T-helper 1 cell treated with Interleukin-12 subunit alpha and Interleukin-12 subunit beta and Interleukin-4 antibody, amounts not matched to agents 30 ng/mL and 1 ng/mL, for 36 hours (primary cell): ENCODE data around the gene ABHD14A. TPM values are rescaled to one million over a fixed set of nuclear protein-coding genes. Genes with fewer than 3 reads are reported as not detected.
"Not testable (repeated sequence)": the region's sequence is repeated elsewhere in the genome, so short reads cannot be mapped to it uniquely, and the experiment has no call there.

Source experiments
- intact Hi-C: fragments of 100-400 bp; cut with micrococcal nuclease; formaldehyde crosslinking; loops from one replicate; pipeline ENCODE4 v1.15.1; 2024
- total RNA-seq: library from RNA; stranded (reverse); gene quantifications from 2 replicates; pipeline ENCODE4 v1.2.3, GENCODE V29; 2022

Gene ABHD14A
- total RNA-seq, 1 donor from 2014 or later: 11.5 TPM

GRCh38 chr3:51988286-51989146, 13.7 kb downstream of the ABHD14A start:
- intact Hi-C loops: no loop called here

- intact Hi-C loops: not testable (repeated sequence)
These were observed 15.7 kb downstream of the ABHD14A start for GRCh38 chr3:51990501-51990971.

DNA sequence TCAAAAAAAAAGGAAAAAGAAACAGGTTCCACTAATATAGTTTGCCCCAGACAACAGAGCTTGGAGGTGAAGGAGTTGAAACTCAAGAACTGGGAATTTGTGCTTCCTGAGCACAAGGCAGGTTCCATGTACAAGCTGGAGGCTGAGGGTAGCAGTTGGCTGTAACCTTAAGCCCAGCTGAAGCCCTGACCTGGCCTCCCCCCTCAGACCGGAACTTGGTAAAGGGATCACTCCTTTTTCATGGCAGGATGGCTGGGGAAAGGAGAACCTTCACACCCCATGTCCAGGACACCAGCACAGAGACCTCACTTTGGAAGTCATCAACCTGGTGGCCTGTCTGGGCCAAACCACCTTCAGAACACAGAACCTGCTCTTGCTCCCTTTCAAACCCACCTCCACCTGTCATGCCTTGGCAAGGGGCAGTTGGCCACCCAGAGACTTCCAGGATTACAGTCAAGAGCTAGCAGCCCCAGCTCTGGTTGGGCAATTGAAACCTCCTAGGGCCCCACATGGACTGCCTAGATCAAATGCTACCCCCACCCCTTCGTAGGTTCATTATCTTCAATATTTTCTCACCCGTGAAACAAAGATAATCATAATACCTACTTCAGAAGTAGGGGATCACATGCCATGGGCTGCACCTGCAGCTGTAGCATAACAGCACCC, 17.3 kb downstream of the ABHD14A start:
- intact Hi-C loops: no loop called here

DNA sequence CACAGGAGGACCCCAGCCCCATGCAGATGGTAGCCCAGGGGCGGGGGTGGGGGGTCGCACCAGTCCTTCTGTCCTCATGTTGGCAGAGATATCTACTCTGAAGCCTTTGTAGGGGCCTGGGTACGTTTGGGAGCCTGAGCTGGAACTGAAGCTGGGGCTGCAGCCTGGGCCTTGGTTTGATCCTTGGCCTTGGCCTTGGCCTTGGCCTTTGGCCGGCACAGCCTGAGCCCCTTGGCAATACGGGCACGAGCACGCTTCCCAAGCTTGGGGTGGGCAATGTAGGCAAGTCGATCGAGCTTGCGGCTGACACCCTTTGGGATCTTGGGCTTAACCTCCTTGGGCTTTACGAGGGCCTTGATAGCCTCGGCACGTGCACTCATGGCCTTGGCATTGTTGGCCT, 18.8 kb downstream of the ABHD14A start:
- intact Hi-C loops: loop anchor here (2.0 kb wide), 1 partner anchor 245 kb away; the partner anchor contains the start of gene TWF2

- intact Hi-C loops: loop anchor here (2.0 kb wide), 1 partner anchor 244 kb away; the partner anchor contains the start of gene TWF2
These were observed 19.7 kb downstream of the ABHD14A start for GRCh38 chr3:51994530-51994929.

DNA sequence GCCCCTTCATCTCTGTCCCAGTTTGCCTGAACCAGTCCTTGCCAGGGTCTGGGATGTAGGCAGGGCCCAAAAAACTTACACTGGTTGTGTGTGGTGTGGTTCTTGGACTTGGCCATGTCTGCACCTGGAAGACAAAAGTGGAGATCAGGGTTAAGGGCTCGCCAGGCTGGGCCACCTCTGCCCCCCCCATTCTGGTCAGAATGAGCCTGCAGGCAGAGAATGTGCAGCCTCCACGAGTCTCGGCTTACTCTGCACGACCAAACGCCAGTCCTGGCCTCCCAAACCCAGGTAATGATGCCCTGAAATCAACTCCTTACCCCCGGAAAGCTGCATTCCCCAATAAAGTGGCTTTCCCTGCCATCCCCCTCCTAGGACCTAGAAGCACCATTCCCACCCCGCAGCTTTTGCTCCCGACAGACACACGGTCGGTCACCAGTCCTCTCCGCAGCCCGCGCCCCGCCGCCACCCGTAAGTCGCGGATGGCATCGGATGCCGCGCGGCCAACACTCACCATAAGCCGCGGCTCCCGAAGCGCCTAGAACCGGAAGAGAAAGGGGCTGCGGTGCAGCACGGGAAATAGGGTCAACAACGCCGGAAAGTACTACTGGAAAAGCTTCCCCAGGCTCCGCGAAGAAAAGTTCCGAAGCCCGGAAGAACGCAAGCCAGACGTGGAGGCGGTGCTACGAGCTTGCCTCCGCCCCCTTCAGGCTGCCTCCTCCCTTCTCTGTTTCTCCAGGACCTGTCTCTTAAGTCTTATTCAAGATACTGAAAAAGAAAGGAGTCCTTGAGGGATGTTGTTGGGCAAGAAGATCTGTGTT, 20.7 kb downstream of the ABHD14A start, which contains the start of gene RPL29:
TSS of gene RPL29 (minus strand) at position 550 of the 818 bp plus-strand sequence. CDS start at position 116, 434 bp downstream.
- intact Hi-C loops: loop anchor here (1.0 to 5.0 kb wide), 11 partner anchors 12 to 542 kb away; partner anchors contain the start of genes ABHD14A, ACY1, ALAS1 and DCAF1

GRCh38 chr3:51997172-51997571, 22.3 kb downstream of the ABHD14A start:
- intact Hi-C loops: loop anchor here (5.0 kb wide), 1 partner anchor 540 kb away; the partner anchor contains the start of gene UQCC5

DNA sequence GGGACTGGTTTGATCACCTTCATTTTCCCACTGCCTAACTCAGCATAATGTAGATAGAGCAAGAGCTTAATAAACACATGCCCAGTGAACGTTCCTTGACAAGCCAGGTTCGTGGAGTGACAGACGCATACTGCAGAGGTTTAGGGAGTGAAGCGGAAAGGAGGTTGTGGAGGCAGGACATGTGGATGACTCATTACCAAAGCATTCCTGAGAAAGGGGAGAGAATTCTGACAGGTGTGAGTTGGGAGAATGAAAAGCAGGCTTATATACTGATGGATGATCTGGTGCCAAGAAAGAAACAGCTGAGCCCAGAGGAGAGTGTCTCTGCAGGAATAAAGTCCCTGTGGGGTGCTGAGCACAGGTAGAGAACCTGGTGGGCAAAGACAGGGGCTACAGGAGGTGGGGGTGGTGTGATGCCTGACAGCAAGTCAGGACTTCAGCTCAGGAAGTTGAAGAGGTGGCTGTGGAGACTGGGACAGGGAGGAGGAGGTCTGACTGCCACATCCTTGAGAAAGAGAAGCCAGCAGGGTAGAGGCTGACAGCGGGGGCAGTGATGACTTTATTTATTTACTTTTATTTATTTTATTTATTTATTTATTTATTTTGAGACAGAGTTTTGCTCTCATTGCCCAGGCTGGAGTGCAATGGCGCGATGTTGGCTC, 23.2 kb downstream of the ABHD14A start:
- intact Hi-C loops: loop anchor here (5.0 kb wide), 1 partner anchor 539 kb away; the partner anchor contains the start of gene UQCC5

DNA sequence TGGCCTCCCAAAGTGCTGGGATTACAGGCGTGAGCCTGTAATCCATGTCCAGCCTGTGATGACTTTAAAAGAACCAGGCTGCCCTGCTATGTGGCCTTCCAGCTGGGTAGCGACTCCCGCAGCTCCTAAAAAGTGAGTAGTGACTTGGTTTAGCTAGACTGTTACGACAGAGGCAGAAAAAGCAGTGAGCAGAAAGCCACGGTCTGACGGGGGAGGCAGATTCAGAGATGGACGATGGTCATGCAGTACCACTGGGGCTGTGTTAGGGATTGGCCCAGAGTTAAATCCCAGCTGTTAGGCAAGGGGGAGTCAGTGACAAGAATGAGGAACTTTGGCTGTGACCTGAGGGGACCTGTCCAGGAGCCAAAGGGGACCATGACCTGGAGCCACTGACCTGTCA, 23.9 kb downstream of the ABHD14A start:
- intact Hi-C loops: loop anchor here (5.0 kb wide), 1 partner anchor 539 kb away; the partner anchor contains the start of gene UQCC5

- intact Hi-C loops: loop anchor here (5.0 kb wide), 1 partner anchor 537 kb away; the partner anchor contains the start of gene UQCC5
These were observed 25.0 kb downstream of the ABHD14A start for GRCh38 chr3:51999846-52000245.

GRCh38 chr3:52001443-52001974, 26.6 kb downstream of the ABHD14A start:
- intact Hi-C loops: loop anchor here (1.0 kb wide), 4 partner anchors 56 to 338 kb away; no protein-coding TSS in a partner anchor

DNA sequence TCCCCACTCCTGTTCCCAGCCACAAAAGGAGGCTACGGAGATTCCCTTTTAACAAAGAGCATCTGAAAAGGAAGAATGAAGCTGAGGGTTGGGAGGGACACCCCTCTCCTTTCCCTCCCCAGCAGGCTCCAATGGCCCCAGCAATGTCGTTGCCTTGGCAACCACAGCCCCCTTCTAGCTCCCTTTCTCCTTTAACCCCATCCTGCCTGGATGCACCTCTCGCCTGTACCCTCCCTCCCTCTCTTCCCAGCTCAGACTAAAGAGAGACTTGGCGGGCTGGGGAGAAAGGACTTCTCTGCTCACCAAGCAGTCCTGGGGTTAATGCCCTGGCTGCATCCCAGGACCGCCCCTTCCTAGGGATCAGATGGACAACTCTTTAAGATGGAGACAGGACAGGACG, 27.9 kb downstream of the ABHD14A start:
- intact Hi-C loops: no loop called here

GRCh38 chr3:52004163-52004787, 29.4 kb downstream of the ABHD14A start:
- intact Hi-C loops: no loop called here

GRCh38 chr3:52004906-52005395, 30.1 kb downstream of the ABHD14A start:
- intact Hi-C loops: no loop called here

DNA sequence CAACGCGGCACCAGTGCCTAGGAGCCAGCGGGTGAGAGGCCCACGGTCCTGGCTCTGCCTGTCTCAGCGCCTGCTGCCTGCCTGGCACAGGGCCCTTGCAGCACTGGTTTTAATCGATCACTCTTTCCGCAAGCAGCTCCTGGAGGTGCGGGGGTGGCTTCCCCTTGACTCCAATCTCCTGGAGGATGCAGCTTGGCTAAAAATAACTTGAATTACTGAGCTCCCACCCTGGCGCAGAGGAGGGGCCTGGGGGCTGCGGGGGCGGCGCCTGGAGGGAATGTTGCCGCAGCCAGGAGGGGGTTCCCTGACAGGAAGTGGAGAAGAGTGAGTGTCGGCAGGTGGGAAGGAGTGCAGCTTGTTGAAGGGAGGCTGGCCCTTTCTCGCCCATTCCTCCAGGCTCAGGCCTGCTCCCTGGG, 30.7 kb downstream of the ABHD14A start:
- intact Hi-C loops: no loop called here

GRCh38 chr3:52006017-52006819, 31.4 kb downstream of the ABHD14A start:
- intact Hi-C loops: no loop called here

DNA sequence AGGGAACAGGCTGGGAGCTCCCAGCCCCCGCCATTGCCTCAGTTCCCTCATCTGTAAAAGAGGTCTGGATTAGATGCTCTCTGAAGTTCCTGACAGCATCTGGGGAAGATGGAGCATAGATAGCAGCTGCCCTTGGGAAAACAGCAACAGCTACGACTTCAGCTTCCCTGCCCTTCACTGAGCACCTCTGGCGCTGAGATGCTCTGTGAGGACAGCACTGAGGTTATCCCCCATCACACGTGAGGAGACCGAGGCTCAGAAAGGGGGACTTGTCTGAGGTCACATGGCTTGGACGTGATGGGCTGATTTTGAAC, 31.9 kb downstream of the ABHD14A start:
- intact Hi-C loops: no loop called here

DNA sequence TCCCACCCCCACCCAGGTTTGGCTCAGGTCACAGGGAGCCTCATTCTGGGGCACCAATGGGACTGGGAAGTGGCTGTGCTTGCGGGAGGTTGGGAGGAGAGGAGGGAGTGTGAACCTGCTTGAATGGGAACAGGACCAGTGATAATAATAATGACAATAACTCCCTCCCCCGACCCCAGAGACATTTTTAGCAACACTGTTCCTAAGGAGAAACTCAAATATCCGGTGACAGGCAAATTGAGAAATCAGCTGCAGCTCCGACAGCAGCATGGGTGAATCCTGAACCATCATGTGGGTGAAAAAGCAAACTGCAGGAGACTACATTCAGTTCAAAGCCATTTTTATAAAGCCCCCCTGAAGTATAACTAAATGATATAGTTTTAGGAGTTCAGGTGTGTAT, 32.4 kb downstream of the ABHD14A start:
- intact Hi-C loops: no loop called here

DNA sequence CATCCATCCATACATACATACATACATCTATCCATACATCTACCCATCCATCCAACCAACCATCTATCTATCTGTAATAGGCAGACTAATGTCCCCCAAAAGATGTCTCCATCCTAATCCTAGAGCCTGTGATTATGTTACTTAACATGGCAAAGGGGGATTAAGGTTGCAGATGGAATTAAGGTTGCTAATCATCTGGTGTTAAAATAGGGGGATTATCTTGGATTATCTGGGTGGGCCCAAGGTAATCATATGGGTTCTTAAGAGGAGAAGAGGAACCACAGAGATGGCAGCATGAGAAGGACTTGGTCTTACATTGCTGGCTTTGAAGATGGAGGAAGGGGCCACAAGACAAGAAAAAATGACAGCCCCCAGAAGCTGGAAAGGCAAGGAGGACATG, 35.6 kb downstream of the ABHD14A start:
- intact Hi-C loops: no loop called here
